ENCODE measurements around the gene GAREM1. TPM values are rescaled to one million over a fixed set of nuclear protein-coding genes. Genes with fewer than 3 reads are reported as not detected.
"Not testable (repeated sequence)": the region's sequence is repeated elsewhere in the genome, so short reads cannot be mapped to it uniquely, and the experiment has no call there.

The GAREM1 gene
- total RNA-seq, 1 experiment from 2014 or later: 4.7 TPM

DNA sequence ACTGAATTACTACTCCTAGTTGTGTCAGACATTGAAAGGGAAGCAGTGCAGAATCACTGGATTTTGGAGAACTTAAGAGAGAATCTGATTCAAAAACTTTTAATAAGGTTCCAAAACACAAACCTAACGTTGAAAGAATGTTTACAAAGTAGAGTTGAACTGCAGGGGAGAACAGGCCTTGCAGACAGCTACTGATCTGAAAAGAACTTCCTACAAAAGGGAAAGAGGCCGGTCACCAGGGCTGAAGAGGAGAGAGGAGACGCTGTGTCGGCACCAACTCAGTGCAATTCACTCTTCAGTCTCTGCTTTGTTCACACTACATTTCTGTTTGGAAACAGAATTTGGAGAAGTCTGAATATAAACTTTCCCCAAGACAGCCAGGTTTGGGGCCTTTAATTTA is 124.0 kb downstream of the GAREM1 start:
- BruUV-seq (replicated peaks): no TSS peak
- DNase-seq (ENCODE audit: low read depth, low spot score): no peak
- in situ Hi-C loops (cut with HindIII; ENCODE audit: low pct_unique_long_range_greater_than_20kb, low sequenced_read_pairs): no loop called here
- Histone ChIP-seq H3K4me3 (ENCODE audit: low read depth in 2 of 2, low read length in 2 of 2) (no peak overlapping the region), H3K36me3 (ENCODE audit: control insufficient read depth, insufficient read depth, low read length) (no peaks in the 10 kb centered on the region), H3K27me3 (ENCODE audit: control insufficient read depth, insufficient read depth, low read length) (no peaks in the 10 kb centered on the region), H3K4me1 (ENCODE audit: control insufficient read depth, insufficient read depth, low read length) (peaks cover 6% of the 10 kb centered on the region; the same call in 1 of the 2 replicates), H3K9me3 (ENCODE audit: control insufficient read depth, insufficient read depth, low read depth, low read length) (no peaks in the 10 kb centered on the region), H3K27ac (ENCODE audit: low read length) (no peak overlapping the region)
- TF ChIP-seq SIN3A (IDR thresholded peaks at IDR 0.05; ENCODE audit: borderline replicate concordance, insufficient read depth, low read depth, low read length) (no peak), TCF7L2 (IDR thresholded peaks at IDR 0.05; ENCODE audit: low read depth, low read length) (no peak), CTCF (IDR thresholded peaks at IDR 0.05) (no peak), REST (IDR thresholded peaks at IDR 0.05; ENCODE audit: insufficient read depth in 1 of 2, low read depth in 2 of 2, low read length in 1 of 2) (no peak), POLR2AphosphoS5 (IDR thresholded peaks at IDR 0.05; ENCODE audit: low read depth, low read length) (no peak)
- ChIA-PET CTCF (no interaction called here), POLR2A (no interaction called here)
- intact Hi-C loops (cut with micrococcal nuclease; ENCODE audit: unreplicated experiment): no loop called here
- ATAC-seq: no peak

GRCh38 chr18:32343634-32344033 is 127.0 kb downstream of the GAREM1 start:
- H3K9me3 ChIP-seq (ENCODE audit: control insufficient read depth, insufficient read depth, low read depth, low read length): no peaks in the 10 kb centered on the region
- POLR2A ChIA-PET: no interaction called here
- TF ChIP-seq TCF7L2 (IDR thresholded peaks at IDR 0.05; ENCODE audit: low read depth, low read length) (no peak), CTCF (IDR thresholded peaks at IDR 0.05) (no peak)
- CTCF ChIA-PET: no interaction called here
- H3K4me1 ChIP-seq (ENCODE audit: control insufficient read depth, insufficient read depth, low read length): no peaks in the 10 kb centered on the region
- ATAC-seq: no peak
- no peak for DNase-seq (ENCODE audit: low read depth, low spot score)
- in situ Hi-C loops (cut with HindIII; ENCODE audit: low pct_unique_long_range_greater_than_20kb, low sequenced_read_pairs) (no loop called here), intact Hi-C loops (cut with micrococcal nuclease; ENCODE audit: unreplicated experiment) (no loop called here)
- no TSS peak for BruUV-seq (replicated peaks)
- no peak overlapping the region for H3K27ac ChIP-seq (ENCODE audit: low read length)
- no peaks in the 10 kb centered on the region for H3K27me3 ChIP-seq (ENCODE audit: control insufficient read depth, insufficient read depth, low read length)
- no peak overlapping the region for H3K4me3 ChIP-seq (ENCODE audit: low read depth in 2 of 2, low read length in 2 of 2)
- H3K36me3 ChIP-seq (ENCODE audit: control insufficient read depth, insufficient read depth, low read length): no peaks in the 10 kb centered on the region

DNA sequence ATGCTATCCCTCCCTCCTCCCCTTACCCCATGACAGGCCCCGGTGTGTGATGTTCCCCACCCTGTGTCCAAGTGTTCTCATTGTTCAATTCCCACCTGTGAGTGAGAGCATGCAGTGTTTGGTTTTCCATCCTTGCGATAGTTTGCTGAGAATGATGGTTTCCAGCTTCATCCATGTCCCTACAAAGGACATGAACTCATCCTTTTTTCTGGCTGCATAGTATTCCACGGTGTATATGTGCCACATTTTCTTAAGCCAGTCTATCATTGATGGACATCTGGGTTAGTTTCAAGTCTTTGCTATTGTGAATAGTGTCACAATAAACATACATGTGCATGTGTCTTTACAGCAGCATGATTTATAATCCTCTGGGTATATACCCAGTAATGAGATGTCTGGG is 129.6 kb downstream of the GAREM1 start:
- CTCF ChIA-PET; BruUV-seq (replicated peaks); H3K27me3 ChIP-seq (ENCODE audit: control insufficient read depth, insufficient read depth, low read length); in situ Hi-C loops (cut with HindIII; ENCODE audit: low pct_unique_long_range_greater_than_20kb, low sequenced_read_pairs); H3K4me1 ChIP-seq (ENCODE audit: control insufficient read depth, insufficient read depth, low read length); H3K4me3 ChIP-seq (ENCODE audit: low read depth in 2 of 2, low read length in 2 of 2); intact Hi-C loops (cut with micrococcal nuclease; ENCODE audit: unreplicated experiment); DNase-seq (ENCODE audit: low read depth, low spot score); ATAC-seq; H3K9me3 ChIP-seq (ENCODE audit: control insufficient read depth, insufficient read depth, low read depth, low read length); H3K27ac ChIP-seq (ENCODE audit: low read length); POLR2A ChIA-PET; H3K36me3 ChIP-seq (ENCODE audit: control insufficient read depth, insufficient read depth, low read length): not testable (repeated sequence)

Data from Panc1 (cell line).